ENCODE data around the gene TEX11. TPM values are rescaled to one million over a fixed set of nuclear protein-coding genes. Genes with fewer than 3 reads are reported as not detected.
"Not testable (repeated sequence)": the region's sequence is repeated elsewhere in the genome, so short reads cannot be mapped to it uniquely, and the experiment has no call there.

Gene TEX11
- total RNA-seq, 1 experiment from 2014 or later, result not detected

DNA sequence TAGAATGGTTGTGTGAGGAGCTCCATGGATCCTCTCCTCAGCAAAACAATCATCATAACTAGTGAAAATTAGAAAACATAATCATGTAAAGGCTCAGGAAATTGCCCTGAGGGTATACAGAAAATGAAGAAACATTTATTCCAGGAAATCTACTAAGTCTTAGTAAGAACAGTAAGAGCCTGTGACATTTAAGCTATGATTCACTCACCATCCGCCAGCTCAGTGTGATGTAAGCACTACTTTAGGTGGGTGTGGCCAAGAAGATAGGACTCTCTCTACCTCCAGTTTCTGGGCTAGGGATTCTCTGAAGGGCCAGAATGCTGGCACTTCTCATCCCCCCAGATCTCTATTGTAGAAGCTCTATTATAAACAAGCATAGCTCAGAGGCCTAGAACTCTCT, 316.4 kb downstream of the TEX11 start:
- Histone ChIP-seq H4K20me1 (ENCODE audit: insufficient read depth) (no peaks in the 10 kb centered on the region), H3K27ac (no peak overlapping the region), H3K79me2 (ENCODE audit: low read depth) (no peaks in the 10 kb centered on the region), H3K4me3 (no peak overlapping the region), H3K9me3 (ENCODE audit: insufficient read depth, low read depth) (no peaks in the 10 kb centered on the region), H3K9me2 (ENCODE audit: insufficient read depth) (no peaks in the 10 kb centered on the region), H3K36me3 (ENCODE audit: low read depth) (no peaks in the 10 kb centered on the region), H3K4me1 (replicated peaks; ENCODE audit: insufficient read depth) (no peaks in the 10 kb centered on the region), H2AFZ (no peak overlapping the region), H3K27me3 (ENCODE audit: insufficient read depth, low read depth) (no peaks in the 10 kb centered on the region), H3K4me2 (no peak overlapping the region), H3F3A (ENCODE audit: insufficient read depth, low read depth) (no peaks in the 10 kb centered on the region)
- peak in 1 of 2 experiments; percentile 48 for DNase-seq
- ChIA-PET CTCF (no interaction called here), POLR2A (ENCODE audit: unreplicated experiment) (no interaction called here)
- TF ChIP-seq, protein P1, sequence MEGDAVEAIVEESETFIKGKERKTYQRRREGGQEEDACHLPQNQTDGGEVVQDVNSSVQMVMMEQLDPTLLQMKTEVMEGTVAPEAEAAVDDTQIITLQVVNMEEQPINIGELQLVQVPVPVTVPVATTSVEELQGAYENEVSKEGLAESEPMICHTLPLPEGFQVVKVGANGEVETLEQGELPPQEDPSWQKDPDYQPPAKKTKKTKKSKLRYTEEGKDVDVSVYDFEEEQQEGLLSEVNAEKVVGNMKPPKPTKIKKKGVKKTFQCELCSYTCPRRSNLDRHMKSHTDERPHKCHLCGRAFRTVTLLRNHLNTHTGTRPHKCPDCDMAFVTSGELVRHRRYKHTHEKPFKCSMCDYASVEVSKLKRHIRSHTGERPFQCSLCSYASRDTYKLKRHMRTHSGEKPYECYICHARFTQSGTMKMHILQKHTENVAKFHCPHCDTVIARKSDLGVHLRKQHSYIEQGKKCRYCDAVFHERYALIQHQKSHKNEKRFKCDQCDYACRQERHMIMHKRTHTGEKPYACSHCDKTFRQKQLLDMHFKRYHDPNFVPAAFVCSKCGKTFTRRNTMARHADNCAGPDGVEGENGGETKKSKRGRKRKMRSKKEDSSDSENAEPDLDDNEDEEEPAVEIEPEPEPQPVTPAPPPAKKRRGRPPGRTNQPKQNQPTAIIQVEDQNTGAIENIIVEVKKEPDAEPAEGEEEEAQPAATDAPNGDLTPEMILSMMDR (conservative IDR thresholded peaks at IDR 0.05), result no peak
- TF ChIP-seq EZH2 (IDR thresholded peaks at IDR 0.05; ENCODE audit: low read depth), result no peak
- no TSS peak for BruUV-seq (replicated peaks)
- intact Hi-C loops (cut with micrococcal nuclease; ENCODE audit: unreplicated experiment), result no loop called here

GRCh38 chrX:70587158-70587557, 321.4 kb downstream of the TEX11 start:
- intact Hi-C loops (cut with micrococcal nuclease; ENCODE audit: unreplicated experiment); H2AFZ ChIP-seq; H3K27me3 ChIP-seq (ENCODE audit: insufficient read depth, low read depth); H3K9me2 ChIP-seq (ENCODE audit: insufficient read depth); H3K4me1 ChIP-seq (replicated peaks; ENCODE audit: insufficient read depth); H3K4me3 ChIP-seq; H4K20me1 ChIP-seq (ENCODE audit: insufficient read depth); BruUV-seq (replicated peaks); POLR2A ChIA-PET (ENCODE audit: unreplicated experiment); CTCF ChIA-PET; DNase-seq; H3F3A ChIP-seq (ENCODE audit: insufficient read depth, low read depth); H3K27ac ChIP-seq; H3K79me2 ChIP-seq (ENCODE audit: low read depth); H3K36me3 ChIP-seq (ENCODE audit: low read depth); H3K4me2 ChIP-seq; H3K9me3 ChIP-seq (ENCODE audit: insufficient read depth, low read depth): not testable (repeated sequence)

GRCh38 chrX:70577442-70577841, 331.1 kb downstream of the TEX11 start:
- ChIA-PET POLR2A (ENCODE audit: unreplicated experiment) (no interaction called here), CTCF (no interaction called here)
- H3K27me3 ChIP-seq (ENCODE audit: insufficient read depth, low read depth), result no peaks in the 10 kb centered on the region
- H3K79me2 ChIP-seq (ENCODE audit: low read depth), result no peaks in the 10 kb centered on the region
- DNase-seq, result no peak
- no peaks in the 10 kb centered on the region for H4K20me1 ChIP-seq (ENCODE audit: insufficient read depth)
- no peaks in the 10 kb centered on the region for H3F3A ChIP-seq (ENCODE audit: insufficient read depth, low read depth)
- intact Hi-C loops (cut with micrococcal nuclease; ENCODE audit: unreplicated experiment), result no loop called here
- H3K4me3 ChIP-seq, result no peak overlapping the region
- no peak overlapping the region for H3K27ac ChIP-seq
- no peaks in the 10 kb centered on the region for H3K36me3 ChIP-seq (ENCODE audit: low read depth)
- H3K4me2 ChIP-seq, result no peak overlapping the region
- TF ChIP-seq EZH2 (IDR thresholded peaks at IDR 0.05; ENCODE audit: low read depth), result no peak
- TF ChIP-seq, protein P1 (conservative IDR thresholded peaks at IDR 0.05), result no peak
- H3K4me1 ChIP-seq (replicated peaks; ENCODE audit: insufficient read depth), result no peaks in the 10 kb centered on the region
- no peak overlapping the region for H2AFZ ChIP-seq
- H3K9me2 ChIP-seq (ENCODE audit: insufficient read depth), result no peaks in the 10 kb centered on the region
- no peaks in the 10 kb centered on the region for H3K9me3 ChIP-seq (ENCODE audit: insufficient read depth, low read depth)
- BruUV-seq (replicated peaks), result no TSS peak

DNA sequence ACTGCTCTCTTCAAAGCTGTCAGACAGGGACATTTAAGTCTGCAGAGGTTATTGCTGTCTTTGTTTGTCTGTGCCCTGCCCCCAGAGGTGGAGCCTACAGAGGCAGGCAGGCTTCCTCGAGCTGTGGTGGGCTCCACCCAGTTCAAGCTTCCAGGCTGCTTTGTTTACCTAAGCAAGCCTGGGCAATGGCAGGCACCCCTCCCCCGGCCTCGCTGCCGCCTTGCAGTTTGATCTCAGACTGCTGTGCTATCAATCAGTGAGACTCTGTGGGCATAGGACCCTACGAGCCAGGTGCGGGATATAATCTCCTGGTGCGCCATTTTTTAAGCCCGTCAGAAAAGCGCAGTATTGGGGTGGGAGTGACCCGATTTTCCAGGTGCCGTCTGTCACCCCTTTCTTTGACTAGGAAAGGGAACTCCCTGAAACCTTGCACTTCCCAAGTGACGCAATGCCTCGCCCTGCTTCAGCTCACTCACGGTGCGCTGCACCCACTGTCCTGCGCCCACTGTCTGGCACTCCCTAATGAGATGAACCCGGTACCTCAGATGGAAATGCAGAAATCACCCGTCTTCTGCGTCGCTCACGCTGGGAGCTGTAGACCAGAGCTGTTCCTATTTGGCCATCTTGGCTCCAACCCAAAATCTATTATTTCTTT, 338.5 kb downstream of the TEX11 start:
- H3K4me3 ChIP-seq; H3K4me2 ChIP-seq; intact Hi-C loops (cut with micrococcal nuclease; ENCODE audit: unreplicated experiment); H4K20me1 ChIP-seq (ENCODE audit: insufficient read depth); H3K27ac ChIP-seq; POLR2A ChIA-PET (ENCODE audit: unreplicated experiment); BruUV-seq (replicated peaks); H3K4me1 ChIP-seq (replicated peaks; ENCODE audit: insufficient read depth); CTCF ChIA-PET; H2AFZ ChIP-seq; H3K27me3 ChIP-seq (ENCODE audit: insufficient read depth, low read depth); H3K9me2 ChIP-seq (ENCODE audit: insufficient read depth); H3K9me3 ChIP-seq (ENCODE audit: insufficient read depth, low read depth); H3K36me3 ChIP-seq (ENCODE audit: low read depth); H3F3A ChIP-seq (ENCODE audit: insufficient read depth, low read depth); H3K79me2 ChIP-seq (ENCODE audit: low read depth): not testable (repeated sequence)
- peak in 1 of 2 experiments; percentile 2 for DNase-seq
